Pancreas (tissue), 10 donors: ENCODE data around the gene AKAP1. TPM values are rescaled to one million over a fixed set of nuclear protein-coding genes. Genes with fewer than 3 reads are reported as not detected.

Experiments
- ATAC-seq, 4 donors: fragments of 200-7000 bp; cut with Tn5 transposase; one replicate each; pipeline versions ENCODE4 v1.8.0 to v1.9.1; 2020; ENCODE audit warnings: mild to moderate bottlenecking in 4 of 4, moderate library complexity in 4 of 4
- DNase-seq, 6 donors: peaks; one replicate each; pipeline ENCODE4 v3.0.0-alpha.2; 2020
- FAIRE-seq: peaks from 2 replicates; lab custom pipeline; 2012; peaks lifted over from hg19 to GRCh38; lab: Jason Lieb, UNC
- H3K27ac ChIP-seq, 4 donors: fragments of 200-600 bp; sonication (generic); 1 replicate in 3 of 4; 2 replicates in 1 of 4; pipeline versions ENCODE4 v1.5.0 to v1.8.0; 2020
- H3K27me3 ChIP-seq, 4 donors: fragments of 200-600 bp; one replicate each; pipeline ENCODE4 v1.8.0; 2021
- H3K36me3 ChIP-seq, 3 donors: fragments of 200-600 bp; sonication (generic) in 1 of 3; one replicate each; pipeline versions ENCODE4 v1.5.0 to v1.8.0; 2020 to 2021
- H3K4me1 ChIP-seq, 3 donors: fragments of 200-600 bp; one replicate each; pipeline ENCODE4 v1.8.0; 2021
- H3K4me3 ChIP-seq, 4 donors: fragments of 200-600 bp; sonication (generic) in 2 of 4; one replicate each; pipeline versions ENCODE4 v1.5.0 to v1.8.0; 2020 to 2021
- H3K9me3 ChIP-seq, 4 donors: fragments of 200-600 bp; one replicate each; pipeline ENCODE4 v1.8.0; 2021
- WGBS, 2 donors: extraction: QIAGEN DNeasy Blood & Tissue Kit; methylation state at CpG; one replicate each; pipeline ENCODE4 v1.1.7; 2013; 5-methylcytosine and 5-hydroxymethylcytosine counted together
- intact Hi-C, 3 donors: fragments of 100-400 bp; cut with DNase I; formaldehyde crosslinking; loops; one replicate each; pipeline versions ENCODE4 v1.11.1 to v1.14.2; 2022
- polyA plus RNA-seq, 2 donors: library from polyadenylated mRNA; stranded (reverse); fragments of 200-250 nt; gene quantifications; one replicate each; pipeline ENCODE4 v1.2.3, GENCODE V29; 2013
- total RNA-seq, 6 donors: library from RNA; stranded (reverse); fragmentation: NEBNext Ultra II Directional in 4 of 6; extraction: Animal tissue kit (Norgen Biotek cat#: 25700) in 4 of 6; gene quantifications; one replicate each; pipeline versions ENCODE4 v1.2.1 to v1.2.4, GENCODE V29; 2021 to 2023
- TF ChIP-seq, protein P1 (sequence below), 4 donors: fragments of 200-600 bp; sonication (generic) in 3 of 4; IDR thresholded peaks; one replicate each; pipeline versions ENCODE4 v1.5.0 to v1.8.0; 2021; ENCODE audit warnings: antibody characterized with exemption in 4 of 4
- donor health status: healthy with polysubstance abuse.
- donor health status: DM: no; HTN: no; CAD: no; lungs with moderate emphysema.
- donor health status: DM: no; HTN: no; CAD: no.
- donor health status: control.
- donor health status: control.
- donor health status: Bipolar disorder and iron deficiency.
- donor health status: DM: yes; HTN: yes; CAD: no.
- donor health status: DM: no; HTN: no; CAD: no.
- donor health status: DM: no; HTN: no; CAD: no.
- donor health status: DM: yes; HTN: yes; CAD: no.

The AKAP1 gene
- total and polyA plus RNA-seq, 8 donors, result 9.8 to 23.8 (median 15.3) TPM

DNA sequence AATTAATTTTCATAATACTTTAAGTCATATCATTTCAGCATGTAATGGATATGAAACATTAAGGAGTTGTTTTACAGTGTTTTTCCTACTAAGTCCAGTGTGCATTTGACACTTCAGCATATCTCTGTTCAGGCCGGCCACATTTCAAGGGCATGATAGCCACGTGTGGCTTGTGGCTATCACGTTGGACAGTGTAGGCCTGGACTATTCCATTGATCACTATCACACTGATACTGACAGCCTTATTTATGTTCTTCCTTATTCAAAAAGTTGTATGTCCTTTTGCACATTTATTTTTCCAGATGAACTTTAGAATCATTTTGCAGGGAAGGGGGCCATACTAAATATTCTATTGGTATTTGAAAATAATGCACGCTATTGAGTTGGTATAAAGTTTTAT, 39.0 kb downstream of the AKAP1 start:
- peaks cover 7 to 13% (median 8%) of the 10 kb centered on the region in 3 donors for H3K4me1 ChIP-seq
- TF ChIP-seq, protein P1, sequence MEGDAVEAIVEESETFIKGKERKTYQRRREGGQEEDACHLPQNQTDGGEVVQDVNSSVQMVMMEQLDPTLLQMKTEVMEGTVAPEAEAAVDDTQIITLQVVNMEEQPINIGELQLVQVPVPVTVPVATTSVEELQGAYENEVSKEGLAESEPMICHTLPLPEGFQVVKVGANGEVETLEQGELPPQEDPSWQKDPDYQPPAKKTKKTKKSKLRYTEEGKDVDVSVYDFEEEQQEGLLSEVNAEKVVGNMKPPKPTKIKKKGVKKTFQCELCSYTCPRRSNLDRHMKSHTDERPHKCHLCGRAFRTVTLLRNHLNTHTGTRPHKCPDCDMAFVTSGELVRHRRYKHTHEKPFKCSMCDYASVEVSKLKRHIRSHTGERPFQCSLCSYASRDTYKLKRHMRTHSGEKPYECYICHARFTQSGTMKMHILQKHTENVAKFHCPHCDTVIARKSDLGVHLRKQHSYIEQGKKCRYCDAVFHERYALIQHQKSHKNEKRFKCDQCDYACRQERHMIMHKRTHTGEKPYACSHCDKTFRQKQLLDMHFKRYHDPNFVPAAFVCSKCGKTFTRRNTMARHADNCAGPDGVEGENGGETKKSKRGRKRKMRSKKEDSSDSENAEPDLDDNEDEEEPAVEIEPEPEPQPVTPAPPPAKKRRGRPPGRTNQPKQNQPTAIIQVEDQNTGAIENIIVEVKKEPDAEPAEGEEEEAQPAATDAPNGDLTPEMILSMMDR (IDR thresholded peaks at IDR 0.05), result no peak
- no peak overlapping the region for H3K4me3 ChIP-seq
- FAIRE-seq, result no peak
- no peak for ATAC-seq
- no peaks in the 10 kb centered on the region for H3K9me3 ChIP-seq
- H3K36me3 ChIP-seq, result peaks cover 0 to 9% (median 0%) of the 10 kb centered on the region in 3 donors
- H3K27me3 ChIP-seq, result no peaks in the 10 kb centered on the region
- H3K27ac ChIP-seq, result no peak overlapping the region
- intact Hi-C loops, result no loop called here
- WGBS, 2 donors, result 48 to 54% methylated on average over 4 of the region's 4 CpGs
- DNase-seq, result no peak

DNA sequence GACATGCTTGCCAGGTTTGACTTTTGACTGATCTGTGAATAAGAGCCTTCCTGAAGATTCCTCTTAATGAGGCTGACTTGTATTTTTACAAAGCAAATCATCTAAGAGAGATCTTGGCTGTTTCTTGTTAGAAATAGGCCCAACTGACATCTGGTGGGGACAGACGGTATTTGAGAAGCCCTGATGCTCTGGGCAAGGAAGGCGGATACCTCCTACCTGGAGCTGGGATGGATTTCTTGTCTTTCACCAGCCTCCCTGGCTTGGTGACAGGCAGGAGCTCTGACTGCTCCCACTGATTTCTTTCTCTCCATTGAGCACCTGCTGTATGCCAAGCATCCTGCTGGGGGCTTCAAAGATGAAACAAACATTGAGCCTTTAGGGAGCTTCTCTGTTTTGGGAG, 40.4 kb downstream of the AKAP1 start:
- 96 to 100% methylated on average over 2 of the region's 2 CpGs for WGBS, 2 donors
- intact Hi-C loops, result no loop called here
- TF ChIP-seq, protein P1 (IDR thresholded peaks at IDR 0.05), result no peak
- no peaks in the 10 kb centered on the region for H3K27me3 ChIP-seq
- H3K27ac ChIP-seq, result no peak overlapping the region
- DNase-seq, result no peak
- no peaks in the 10 kb centered on the region for H3K9me3 ChIP-seq
- FAIRE-seq, result no peak
- no peak overlapping the region for H3K4me3 ChIP-seq
- peaks cover 7 to 13% (median 8%) of the 10 kb centered on the region in 3 donors for H3K4me1 ChIP-seq
- H3K36me3 ChIP-seq, result peaks cover 0 to 9% (median 0%) of the 10 kb centered on the region in 3 donors
- no peak for ATAC-seq

DNA sequence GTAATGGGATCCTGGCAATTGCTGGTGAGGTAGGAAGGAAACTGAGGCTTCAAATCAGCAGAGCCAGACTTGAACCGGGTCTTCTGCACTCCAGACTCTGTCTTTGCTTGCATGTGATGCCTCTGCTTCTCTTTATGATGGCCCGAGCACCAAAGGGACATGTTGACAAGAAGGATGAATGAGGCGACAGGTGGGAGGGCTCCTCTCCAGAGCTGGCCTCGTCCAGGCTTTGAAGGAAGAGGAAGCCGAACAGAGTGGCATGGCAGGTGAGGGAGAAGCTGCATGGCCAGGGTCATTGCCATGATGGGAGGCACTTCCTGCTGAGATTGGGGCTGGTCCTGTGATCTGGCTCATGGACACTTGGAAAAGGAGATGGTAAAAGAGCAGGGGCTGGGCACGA, 40.8 kb downstream of the AKAP1 start:
- Histone ChIP-seq H3K27ac (no peak overlapping the region), H3K9me3 (no peaks in the 10 kb centered on the region), H3K4me3 (no peak overlapping the region), H3K27me3 (no peaks in the 10 kb centered on the region), H3K4me1 (peaks cover 8 to 13% (median 11%) of the 10 kb centered on the region in 3 donors), H3K36me3 (peaks cover 0 to 9% (median 0%) of the 10 kb centered on the region in 3 donors)
- DNase-seq (no peak), ATAC-seq (no peak), FAIRE-seq (no peak)
- TF ChIP-seq, protein P1 (IDR thresholded peaks at IDR 0.05), result no peak
- intact Hi-C loops, result no loop called here
- WGBS, 2 donors, result 85 to 93% methylated on average over 6 of the region's 6 CpGs

DNA sequence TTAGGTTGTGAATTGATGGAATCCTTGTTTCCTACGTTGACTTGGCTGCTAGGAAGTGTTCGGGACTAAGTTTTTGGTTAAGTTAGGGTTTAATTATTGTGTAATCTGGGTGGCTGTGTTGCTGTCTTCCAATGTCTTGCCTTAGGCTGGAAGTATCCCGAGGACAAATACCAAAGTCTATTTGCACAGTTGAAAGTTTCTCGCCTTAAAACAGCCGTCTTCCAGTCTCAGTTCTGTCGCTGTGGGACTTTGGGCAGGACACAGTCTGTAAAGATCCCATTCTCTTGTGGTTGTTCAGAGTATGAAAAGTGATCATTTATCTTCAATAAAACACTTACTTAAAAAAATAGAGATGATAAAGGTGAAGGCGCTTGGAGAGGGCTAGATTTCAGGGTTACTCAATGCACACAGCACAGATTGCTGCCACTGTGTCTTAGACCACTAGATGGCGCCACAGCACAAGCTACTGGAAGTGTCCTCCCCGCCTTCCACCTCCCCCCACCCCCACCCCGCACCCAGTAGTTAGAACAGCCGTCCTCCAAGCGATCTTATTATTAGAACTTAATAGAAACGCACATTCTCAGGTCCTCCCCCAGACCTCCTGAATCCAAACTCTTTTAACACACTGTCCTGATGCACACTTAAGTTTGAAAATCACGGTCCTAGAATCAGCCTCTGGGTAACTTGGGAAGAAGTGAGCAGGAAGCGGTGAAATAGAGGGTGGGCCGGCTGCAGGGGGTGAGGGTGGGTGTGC, 45.8 kb downstream of the AKAP1 start:
- intact Hi-C loops, result loop anchor here in 1 of 3 donors (10.0 kb wide), 1 partner anchor 984 kb away; no protein-coding TSS in a partner anchor
- Histone ChIP-seq H3K9me3 (no peaks in the 10 kb centered on the region), H3K27me3 (no peaks in the 10 kb centered on the region), H3K27ac (no peak overlapping the region), H3K4me3 (no peak overlapping the region), H3K4me1 (peaks cover 0 to 4% (median 0%) of the 10 kb centered on the region in 3 donors), H3K36me3 (no peaks in the 10 kb centered on the region)
- WGBS, 2 donors, result 7% methylated on average over 16 of the region's 16 CpGs
- peak; percentile 72 to 89 (median 85) for DNase-seq
- no peak for FAIRE-seq
- TF ChIP-seq, protein P1 (IDR thresholded peaks at IDR 0.05), result peak; percentile 82 to 89 (median 86)
- ATAC-seq, result peak; percentile 96 to 100 (median 98)

DNA sequence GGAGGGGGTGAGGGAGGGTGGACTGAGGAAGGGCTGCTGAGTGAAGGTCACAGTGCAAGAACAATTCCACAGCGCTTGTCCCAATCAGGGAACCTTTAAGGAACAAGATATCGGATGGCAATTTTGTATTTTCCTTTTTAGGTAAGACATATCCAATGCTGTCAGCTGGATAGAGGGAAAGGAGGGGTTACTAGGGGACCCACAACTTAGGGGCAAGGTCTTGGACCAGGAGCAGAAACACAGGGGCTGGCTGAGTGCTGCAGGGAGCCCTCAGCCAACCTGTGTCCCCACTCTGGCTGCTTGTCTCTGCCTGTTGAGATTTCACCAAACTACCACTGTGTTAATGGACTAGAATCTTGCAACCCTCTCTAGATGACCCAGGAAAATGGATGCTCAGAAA, 47.6 kb downstream of the AKAP1 start:
- intact Hi-C loops, result loop anchor here in 1 of 3 donors (10.0 kb wide), 1 partner anchor 982 kb away; no protein-coding TSS in a partner anchor
- FAIRE-seq (no peak), DNase-seq (no peak), ATAC-seq (no peak)
- 81 to 86% methylated on average over 2 of the region's 2 CpGs for WGBS, 2 donors
- Histone ChIP-seq H3K4me3 (no peak overlapping the region), H3K36me3 (no peaks in the 10 kb centered on the region), H3K27me3 (no peaks in the 10 kb centered on the region), H3K4me1 (peaks cover 0 to 4% (median 0%) of the 10 kb centered on the region in 3 donors), H3K9me3 (no peaks in the 10 kb centered on the region), H3K27ac (no peak overlapping the region)
- TF ChIP-seq, protein P1 (IDR thresholded peaks at IDR 0.05), result no peak
